HG03469 (cell line): Measurements from ENCODE around the gene KCNJ6.
"Not testable (repeated sequence)": the region's sequence is repeated elsewhere in the genome, so short reads cannot be mapped to it uniquely, and the experiment has no call there.

Source experiments
- ATAC-seq: cut with Tn5 transposase; IDR thresholded peaks from one replicate; pipeline ENCODE4 v1.9.1; 2021; ENCODE audit warnings: mild to moderate bottlenecking, moderate library complexity, moderate number of reproducible peaks; ENCODE audit not compliant: unreplicated experiment

Gene KCNJ6

DNA sequence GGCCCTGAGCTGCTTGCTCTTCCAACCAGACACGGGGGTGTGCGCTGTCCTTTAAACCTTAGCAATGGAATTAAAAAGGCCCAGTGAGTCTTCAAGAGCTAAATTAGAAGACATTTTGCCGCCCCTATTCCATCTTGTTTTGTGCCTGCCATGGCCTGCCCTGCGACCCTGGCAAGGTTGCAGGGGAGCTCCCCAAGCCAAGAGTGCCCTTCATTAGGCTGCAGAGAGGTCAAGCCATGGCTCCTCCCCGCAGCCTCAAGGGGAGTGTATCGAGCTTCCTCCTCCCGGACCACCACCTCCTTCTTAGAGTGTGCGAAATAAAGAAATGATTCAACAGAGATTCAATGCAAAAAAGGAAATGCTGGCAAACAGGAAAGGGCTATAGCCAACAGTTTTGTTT lies 293.5 kb downstream of the KCNJ6 start:
- ATAC-seq = no peak

DNA sequence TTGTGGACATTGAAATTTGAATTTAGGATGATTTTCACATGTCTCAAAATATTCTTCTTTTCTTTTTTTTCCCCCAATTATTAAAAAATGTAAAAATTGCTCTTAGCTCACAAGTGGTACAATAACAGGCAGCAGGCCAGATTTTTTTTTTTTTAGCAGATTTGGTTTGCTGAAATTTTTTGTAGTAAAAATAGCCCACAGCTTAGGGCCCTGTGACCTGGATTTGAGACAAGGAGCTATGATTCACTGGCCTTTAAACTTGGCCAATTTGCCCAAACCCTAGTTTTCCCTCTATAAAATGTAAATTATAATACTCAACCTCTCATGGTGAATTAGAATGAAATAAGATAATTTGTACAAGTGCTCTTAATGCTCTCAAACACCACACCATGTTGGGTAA lies 295.9 kb downstream of the KCNJ6 start:
- no peak for ATAC-seq

DNA sequence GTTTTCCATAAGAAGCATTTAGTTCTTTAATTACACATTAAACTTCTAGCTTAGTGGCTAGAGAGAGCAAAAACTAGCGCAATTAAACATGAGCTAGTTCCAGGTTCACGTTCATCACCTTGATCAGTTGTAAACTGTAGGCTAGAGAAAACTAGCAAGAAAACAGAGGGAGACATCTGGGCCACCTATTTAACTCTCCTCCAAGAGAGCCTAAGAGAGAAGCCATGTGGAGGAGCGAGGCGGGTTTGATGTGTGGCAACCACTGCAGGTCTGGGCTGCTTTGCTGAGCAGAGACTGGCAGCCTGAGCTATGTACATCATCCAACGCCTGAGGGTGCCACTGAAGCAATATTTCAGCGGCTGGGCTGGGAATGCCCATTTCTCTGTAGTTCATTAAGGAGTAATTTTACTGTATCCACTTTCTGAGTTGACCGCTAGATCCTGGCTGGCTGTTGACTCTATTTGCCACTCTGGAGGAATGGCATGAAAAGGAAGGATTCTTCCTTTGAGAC lies 296.7 kb downstream of the KCNJ6 start:
- ATAC-seq = no peak

DNA sequence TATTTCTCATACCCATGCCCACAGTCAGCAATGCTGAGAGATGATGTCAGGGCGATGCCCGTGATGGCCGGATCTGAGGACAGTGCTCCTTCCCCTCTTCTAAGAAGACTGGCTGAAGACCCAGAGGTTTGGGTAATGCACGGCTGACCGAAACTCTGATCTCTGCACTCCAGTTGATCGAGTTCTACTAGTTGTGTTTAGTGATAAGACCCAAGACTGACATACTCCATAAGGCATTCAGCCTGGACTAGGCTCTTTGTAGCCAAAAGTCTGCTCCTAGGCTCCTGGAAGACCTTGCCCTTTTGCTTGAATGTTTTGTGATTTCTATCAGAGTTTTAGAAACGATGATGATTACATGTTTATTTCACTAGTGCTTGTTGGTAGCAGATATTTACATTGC lies 298.2 kb downstream of the KCNJ6 start:
- no peak for ATAC-seq

DNA sequence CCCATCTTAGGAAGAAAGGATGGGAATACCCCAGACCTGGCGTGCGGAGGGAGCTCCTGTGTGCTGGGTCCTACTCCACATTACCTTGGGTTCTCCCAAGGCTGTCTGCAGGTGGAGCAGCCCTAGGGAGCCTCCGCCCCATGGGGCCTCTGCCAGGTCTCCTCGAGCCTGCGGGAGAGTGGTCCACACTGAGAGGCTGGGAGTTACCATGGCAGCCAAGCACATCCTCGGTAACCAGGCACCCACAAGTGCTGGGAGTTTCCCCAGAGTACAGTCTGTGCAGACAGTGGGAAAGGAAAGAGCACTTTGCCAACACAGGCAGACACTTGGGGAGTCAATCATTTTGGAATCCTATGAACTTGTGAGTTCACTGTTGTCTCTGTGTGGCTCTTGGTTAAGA lies 300.3 kb downstream of the KCNJ6 start:
- no peak for ATAC-seq

DNA sequence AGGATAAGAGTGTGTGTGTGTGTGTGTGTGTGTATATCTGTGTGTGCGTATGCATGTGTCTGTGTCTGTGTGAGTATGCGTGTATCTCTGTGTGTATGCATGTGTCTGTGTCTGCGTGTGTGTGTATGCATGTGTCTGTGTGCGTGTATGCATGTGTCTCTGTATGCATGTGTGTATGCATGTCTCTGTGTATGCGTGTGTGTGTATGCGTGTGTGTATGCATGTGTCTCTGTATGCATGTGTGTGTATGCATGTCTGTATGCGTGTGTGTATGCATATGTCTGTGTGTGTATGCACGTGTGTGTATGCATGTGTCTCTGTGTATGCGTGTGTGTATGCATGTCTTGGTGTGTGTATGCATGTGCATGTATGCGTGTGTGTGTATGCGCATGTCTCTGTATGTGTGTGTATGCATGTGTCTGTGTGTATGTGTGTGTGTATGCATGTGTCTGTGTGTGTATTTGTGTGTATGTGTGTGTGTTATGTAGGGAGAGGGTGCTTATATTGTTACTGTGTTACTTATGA lies 301.8 kb downstream of the KCNJ6 start:
- no peak for ATAC-seq

DNA sequence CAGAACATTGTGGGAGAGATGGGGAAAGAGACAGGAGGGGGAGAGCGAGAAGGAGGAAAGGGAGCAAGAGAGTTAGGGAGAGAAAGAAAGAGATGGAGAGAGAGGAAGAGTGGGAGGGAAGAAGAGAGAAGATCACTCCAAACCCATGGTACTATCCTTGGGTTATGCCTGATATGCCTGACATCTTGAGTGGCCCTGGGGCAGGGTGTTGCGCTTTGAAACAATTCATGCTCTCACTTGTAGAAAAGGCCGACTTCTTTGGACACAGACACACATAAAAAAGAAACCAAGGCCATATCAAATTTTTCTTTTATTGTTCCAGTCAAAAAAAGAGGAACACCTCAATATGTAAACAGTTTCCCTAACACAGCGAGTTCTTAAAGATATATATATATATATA lies 309.2 kb downstream of the KCNJ6 start:
- ATAC-seq = no peak

DNA sequence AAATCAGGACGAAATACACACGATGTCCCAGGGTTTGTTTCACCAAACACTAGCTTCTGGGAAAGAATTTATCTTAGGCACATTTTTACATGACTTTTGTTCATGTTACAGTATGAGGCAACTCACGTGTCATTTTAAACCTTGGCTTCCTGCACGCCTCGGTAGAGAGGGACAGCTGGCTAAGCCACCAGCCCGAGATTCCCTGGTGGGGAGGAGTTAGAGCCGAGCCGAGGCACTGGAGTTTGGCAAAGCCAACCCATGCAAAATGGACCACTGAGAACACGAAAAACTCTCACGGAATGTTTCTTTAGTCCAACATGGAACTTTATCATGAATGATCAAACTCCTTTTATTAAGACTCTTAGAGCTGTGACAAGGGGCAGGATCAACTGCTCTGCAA lies 309.7 kb downstream of the KCNJ6 start:
- ATAC-seq = no peak

DNA sequence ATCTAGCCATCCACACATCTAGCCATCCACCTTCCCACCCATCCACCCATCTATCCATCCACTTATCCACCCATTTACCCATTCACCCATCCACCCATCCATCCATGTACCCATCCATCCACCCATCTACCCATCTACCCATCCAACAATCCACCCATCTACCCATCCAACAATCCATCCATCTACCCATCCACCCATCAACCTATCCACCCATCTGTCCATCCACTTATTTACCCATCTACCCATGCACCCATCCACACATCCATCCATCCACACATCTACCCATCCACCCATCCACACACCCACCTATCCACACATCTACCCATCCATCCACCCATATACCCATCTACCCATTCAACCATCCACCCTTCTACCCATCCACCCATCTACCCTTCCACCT lies 311.3 kb downstream of the KCNJ6 start:
- no peak for ATAC-seq

DNA sequence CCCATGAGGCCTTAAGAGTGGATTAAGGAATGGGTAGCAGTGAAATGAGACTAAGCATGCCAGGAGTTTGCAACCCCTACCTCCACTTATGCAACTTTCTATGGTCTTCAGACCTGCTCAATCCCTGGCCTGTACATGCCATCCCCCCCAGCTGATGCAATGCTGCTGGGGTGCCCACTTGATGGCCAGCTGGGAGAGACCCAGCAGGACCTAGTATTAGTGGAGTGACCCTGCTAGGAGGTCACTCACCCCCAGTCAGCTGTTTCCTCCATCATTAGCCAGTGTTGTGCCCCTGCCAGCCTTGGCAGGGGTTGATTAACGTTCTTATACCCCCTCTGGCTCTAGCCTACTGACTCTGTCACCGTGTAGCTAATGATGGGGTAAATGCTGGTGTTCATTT lies 313.1 kb downstream of the KCNJ6 start:
- ATAC-seq = no peak

DNA sequence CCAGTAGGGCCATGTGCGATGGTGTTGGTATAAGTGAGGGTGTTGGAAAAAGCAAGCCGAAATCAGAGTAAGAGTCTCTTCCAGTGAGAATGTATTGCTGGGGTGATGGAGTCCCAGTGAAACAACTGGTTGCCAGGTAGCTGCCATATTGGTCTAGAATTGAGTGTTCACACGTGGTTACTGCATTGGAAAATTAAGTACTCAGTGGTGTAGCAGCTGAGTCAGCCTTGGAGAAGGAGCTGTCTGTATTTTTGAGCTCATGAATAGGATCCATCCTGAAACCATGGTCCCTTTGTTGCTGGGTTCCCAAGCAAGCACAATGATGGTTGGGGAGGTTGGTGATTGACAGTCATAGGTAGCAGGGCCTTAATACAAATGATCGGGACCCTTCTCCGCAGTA lies 314.3 kb downstream of the KCNJ6 start:
- ATAC-seq = no peak

DNA sequence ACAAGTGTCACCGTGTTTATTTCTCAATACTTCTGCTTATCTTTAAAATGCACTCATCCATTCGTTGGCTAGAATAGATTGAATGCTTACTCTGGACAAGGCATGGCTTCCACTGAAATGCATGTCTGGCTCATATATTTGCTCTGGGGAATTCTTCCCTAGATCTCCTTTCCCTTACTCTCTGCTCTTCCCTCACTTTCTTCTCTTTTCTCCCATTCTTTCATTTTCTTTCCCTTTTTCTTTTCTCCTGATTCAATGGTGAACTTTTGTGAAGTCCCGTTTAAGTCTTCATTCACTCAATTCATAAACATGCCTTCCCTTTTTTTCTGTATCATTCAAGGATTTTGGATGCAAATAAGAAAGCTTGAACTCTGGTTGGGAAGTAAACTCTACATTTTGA lies 315.2 kb downstream of the KCNJ6 start:
- no peak for ATAC-seq

DNA sequence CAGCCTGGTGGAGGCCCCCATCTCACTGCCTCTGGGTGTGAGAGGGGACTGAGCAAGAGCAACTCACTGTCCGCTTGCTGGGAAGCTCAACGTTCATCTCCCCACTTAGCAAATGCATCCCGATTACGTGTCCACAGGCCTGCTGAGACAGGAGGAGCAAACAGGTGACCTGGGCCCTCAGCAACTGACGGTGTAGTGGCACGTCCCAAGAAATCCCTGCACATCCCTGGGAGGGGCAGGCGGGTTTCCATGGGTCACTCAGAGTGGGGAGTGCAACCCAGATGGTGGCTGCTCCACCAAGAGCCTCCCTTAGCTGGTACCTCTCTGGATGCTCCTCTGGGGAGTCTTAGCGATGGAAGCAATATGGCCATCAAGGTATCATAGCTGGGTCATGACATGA lies 320.3 kb downstream of the KCNJ6 start:
- no peak for ATAC-seq

DNA sequence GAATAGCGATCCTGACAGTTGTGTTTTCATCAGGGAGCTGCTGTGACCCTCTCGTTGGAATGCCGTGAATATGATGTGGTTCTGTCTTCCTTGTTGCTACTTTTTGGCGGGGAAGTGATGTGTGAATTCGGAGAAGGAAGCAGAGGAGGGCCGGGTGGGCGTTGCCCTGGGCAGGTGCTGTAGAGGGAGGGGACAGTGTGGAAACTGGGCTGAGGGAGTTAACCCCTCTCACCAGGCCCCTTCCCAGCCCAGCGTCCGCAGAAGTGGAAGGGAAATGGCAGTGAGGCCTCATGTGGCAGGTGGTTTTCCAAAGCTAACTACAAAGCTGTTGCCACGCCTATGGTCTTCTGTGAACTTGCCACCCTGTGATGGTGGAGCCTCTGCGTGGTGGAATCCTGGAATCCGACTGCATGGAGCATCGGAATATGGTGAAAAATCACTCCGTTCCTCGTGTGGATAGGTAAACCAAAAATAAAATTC lies 321.7 kb downstream of the KCNJ6 start:
- no peak for ATAC-seq

DNA sequence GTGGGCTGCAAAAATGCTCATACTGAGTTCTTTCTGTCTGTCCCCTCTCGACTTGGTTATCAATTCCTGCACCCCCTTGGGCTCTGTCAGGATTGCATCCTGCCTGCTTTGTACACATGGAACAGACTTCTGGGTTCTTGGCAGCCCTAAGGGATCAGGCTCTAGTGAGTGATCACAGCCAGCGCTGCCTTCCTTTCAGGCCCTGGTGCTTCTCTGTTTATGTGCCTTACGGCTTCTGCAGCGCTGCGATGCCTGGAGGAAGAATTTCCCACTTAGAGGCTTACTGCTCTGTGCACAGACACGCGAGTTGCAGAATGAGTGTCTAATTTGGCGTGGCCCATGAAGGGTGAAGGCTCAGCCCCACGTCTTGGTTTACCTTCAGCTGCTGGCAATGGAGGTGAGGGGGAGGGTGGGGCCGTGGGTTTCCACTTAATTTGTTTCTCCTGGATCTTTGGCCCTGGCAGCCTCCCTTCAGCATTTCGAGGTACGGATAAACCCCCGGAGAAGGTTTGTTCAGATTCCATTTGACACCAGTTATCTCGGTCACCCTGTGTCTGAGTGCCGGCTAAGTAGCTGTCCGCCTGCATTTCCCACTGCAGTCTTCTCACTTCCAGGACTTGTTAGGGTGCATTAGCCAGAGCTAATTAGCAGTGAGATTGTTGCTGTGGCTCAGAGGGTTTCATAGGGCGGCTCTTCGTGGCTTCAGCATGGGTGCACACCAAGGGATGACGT lies 322.4 kb downstream of the KCNJ6 start:
- no peak for ATAC-seq

DNA sequence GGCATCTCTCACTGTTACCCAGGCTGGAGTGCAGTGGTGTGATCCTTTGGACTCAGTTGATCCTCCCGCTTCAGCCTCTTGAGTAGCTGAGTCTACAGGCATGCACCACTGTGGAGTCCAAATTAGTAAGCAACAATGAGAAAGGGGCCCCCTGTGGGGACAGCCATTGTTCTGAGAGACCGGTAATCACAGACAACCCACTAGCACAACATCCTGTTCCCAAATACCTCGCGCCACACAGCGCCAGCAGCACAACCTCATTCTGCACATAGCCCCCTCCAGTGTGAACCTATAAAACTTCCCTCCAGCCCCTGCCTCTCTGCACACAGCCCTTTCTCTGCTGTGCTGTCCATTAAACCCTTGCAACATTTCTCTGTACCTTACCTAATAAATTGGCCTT lies 323.2 kb downstream of the KCNJ6 start:
- no peak for ATAC-seq

DNA sequence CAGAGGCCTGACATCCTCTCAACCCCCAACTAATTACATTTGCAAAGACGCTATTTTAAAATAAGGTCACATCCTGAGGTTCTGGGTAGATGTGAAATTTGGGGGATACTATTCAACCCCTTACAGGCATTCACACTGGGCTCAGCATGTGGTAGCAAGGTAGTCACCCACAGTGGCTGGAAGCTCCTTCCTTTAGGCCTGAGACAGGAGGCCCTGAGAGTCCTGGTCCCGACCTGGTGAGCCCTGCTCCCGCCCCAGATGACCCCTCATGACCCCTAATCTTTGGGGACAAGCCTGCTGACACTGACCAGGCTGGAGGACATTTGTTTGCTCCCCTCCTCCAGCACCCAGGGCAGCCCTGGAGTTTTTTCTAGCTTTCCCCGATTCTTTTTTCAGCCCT lies 323.8 kb downstream of the KCNJ6 start:
- no peak for ATAC-seq

DNA sequence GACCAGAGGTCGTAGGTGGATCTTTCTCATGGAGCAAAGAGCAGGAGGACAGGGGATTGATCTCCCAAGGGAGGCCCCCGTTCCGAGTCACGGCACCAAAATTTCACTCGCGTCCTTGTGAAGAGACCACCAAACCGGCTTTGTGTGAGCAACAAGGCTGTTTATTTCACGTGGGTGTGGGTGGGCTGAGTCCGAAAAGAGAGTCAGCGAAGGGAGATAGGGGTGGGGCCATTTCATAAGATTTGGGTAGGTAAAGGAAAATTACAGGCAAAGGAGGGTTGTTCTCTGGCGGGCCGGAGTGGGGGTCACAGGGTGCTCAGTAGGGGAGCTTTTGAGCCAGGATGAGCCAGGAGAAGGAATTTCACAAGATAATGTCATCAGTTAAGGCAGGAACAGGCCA lies 324.3 kb downstream of the KCNJ6 start:
- ATAC-seq = not testable (repeated sequence)

DNA sequence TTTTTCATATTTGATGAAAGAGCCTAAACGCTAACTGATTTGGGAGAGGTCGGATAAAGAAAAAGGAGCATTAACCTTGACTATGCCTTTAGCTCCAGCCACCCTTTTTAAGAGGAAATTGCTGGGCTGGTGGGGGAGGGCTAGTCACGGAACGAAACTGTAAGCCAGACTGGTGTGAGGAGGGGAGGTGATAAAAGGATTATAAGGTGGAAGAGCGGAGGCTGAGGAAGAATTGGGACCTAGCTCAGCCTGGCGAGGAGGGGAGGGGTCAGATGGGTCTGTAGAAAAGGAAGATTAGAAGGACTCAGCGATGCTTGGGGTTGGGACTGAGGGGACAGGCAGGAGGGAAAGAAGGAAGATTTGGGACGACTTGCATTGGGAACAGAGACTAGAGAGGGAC lies 325.4 kb downstream of the KCNJ6 start:
- ATAC-seq = not testable (repeated sequence)

DNA sequence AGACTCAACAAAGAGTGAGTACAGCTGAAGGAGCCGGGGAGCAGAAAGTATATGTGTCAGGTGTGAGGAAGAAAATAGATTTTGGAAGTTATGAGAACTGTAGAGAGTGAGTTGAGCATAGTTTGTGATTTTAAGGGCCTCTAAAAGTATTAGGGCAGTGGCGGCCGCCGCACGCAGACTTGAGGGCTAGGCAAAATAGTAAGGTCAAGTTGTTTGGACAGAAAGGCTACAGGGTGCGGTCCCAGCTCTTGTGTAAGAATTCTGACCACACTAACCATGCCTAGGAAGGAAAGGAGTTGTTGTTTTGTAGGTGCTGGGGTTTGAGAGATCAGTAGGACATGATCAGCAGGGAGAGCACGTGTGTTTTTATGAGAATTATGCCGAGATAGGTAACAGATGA lies 327.6 kb downstream of the KCNJ6 start:
- ATAC-seq = not testable (repeated sequence)

DNA sequence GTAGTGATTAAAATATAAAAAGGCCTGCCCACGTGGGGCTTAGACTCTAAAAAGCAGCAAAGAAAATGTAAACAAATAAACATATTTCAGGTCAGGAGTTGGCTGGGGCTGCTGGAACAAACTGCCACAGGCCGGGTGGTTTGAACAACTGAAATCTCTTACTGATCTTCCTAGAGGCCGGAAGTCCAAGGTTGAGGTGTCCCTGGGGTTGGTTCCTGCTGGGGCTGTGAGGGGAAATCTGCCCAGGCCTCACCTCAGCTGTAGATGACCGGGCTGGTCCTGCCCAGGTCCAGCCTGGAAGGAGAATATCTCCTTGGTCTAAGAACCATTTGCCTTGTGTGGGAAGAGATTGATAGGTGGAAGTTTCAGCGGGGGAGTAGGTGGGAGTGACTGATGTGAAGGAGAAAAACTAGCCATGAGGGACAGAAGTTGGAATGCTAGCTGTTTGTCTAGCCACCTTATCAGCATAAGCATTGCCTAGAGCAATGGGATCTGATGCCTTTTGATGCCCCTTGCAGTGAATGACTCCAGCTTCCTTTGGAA lies 328.6 kb downstream of the KCNJ6 start:
- ATAC-seq = no peak

DNA sequence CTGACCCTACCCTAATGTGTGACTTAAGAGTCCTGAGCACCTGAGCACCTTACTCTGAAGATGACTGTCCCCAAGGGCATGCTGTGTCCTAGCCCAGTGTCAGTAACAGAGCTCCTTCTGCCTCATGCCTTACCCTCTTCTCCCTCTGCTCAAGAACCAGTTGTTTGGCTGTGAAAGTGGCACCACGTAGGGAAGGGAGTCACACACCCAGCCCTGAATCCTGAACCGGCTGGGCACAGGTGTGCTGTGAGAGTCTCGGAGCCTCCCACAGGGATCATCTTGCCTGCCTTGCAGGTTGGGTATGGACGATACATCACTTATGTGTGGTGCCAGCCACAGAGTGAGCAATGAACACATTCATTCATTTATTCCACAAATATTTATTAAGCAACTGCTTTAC lies 329.1 kb downstream of the KCNJ6 start:
- ATAC-seq = no peak
